GM21529 (cell line): ENCODE measurements around the gene TTLL12.

Experiments
- ATAC-seq: cut with Tn5 transposase; IDR thresholded peaks from one replicate; pipeline ENCODE4 v1.9.1; 2021; ENCODE audit not compliant: unreplicated experiment

TTLL12 gene

GRCh38 chr22:43174941-43175531 lies 11.9 kb downstream of the TTLL12 start:
- ATAC-seq, result no peak

DNA sequence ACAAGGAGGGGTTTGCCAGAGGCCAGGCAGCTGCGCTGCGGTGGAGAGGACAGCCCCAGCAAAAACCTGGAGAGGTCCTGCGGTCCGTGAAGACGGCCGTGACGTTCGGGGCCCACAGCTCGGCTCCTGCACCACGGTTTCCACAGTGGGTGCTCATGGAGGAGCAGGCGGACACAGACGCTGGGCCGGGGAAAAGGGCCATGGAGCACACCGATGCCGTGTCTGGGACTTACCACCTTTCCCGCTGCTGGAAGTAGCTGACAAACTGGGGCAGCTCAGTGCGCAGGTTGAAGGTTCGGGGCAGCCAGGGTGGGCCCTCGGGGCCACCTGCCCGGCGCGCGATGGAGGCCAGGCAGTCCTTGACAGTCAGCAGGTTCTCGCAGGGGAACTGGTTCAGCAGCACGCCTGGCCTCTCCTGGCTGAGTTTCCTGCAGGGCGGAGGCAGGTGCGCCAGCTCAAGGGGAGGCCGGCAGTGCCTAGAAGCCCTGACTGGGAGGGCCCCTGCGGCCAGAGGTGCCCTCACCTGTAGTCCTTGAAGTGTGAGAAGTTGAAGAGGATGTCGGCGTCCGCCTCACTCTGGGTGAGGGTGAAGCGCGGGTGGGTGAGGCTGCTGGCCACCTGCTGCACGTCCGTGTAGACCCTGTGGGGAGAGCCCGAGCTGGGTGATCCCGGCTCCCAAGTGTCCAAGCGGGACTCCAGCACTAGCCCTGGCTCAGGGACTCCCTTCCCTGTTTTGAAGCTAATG lies 12.8 kb downstream of the TTLL12 start:
- no peak for ATAC-seq

- ATAC-seq, result no peak
These were observed 13.4 kb downstream of the TTLL12 start for GRCh38 chr22:43173566-43173965.

DNA sequence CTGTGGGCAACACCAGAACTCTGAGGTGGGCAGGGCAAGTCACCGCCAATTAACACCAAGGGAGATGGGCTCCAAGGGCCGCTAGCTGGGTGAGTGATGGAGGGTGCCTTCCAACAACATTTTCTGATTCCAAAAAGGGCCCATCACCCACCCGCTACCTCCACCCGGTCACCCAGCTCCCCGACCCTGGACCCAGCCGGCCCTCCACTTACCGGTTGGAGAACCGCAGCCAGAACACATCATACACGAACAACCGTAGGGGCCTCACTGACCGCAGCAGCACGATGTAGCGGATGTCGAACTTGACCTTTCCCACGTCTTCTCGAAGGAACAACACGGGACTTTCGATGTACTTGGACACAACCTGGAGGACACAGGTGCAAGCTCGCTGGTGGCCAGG lies 14.7 kb downstream of the TTLL12 start:
- ATAC-seq, result no peak

GRCh38 chr22:43171607-43172006 lies 15.3 kb downstream of the TTLL12 start:
- no peak for ATAC-seq

DNA sequence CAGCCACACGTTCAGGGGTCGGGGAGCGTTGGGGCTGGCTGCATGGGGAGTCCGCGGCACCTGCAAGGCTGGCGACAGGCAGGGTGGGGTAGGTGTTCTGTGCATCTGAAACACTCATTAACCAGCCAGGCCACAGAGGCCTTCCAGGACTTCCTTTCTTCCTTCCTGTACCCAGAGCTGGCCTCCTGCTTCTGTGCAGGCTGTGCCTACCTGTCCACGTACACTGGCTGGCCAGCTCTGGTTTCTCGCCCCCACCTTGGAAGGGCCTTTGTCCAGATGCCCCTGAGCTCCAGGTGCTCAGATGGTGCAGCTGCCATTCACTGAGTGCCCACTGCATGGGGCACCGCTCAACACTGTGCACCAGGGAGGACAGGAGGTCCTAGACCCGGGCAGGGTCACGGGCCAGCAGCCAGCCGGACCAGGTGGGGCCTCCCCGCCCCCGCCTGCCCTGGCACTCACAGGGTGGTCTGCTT lies 15.9 kb downstream of the TTLL12 start:
- no peak for ATAC-seq

- no peak for ATAC-seq
These were observed 16.8 kb downstream of the TTLL12 start for GRCh38 chr22:43170131-43170480.

DNA sequence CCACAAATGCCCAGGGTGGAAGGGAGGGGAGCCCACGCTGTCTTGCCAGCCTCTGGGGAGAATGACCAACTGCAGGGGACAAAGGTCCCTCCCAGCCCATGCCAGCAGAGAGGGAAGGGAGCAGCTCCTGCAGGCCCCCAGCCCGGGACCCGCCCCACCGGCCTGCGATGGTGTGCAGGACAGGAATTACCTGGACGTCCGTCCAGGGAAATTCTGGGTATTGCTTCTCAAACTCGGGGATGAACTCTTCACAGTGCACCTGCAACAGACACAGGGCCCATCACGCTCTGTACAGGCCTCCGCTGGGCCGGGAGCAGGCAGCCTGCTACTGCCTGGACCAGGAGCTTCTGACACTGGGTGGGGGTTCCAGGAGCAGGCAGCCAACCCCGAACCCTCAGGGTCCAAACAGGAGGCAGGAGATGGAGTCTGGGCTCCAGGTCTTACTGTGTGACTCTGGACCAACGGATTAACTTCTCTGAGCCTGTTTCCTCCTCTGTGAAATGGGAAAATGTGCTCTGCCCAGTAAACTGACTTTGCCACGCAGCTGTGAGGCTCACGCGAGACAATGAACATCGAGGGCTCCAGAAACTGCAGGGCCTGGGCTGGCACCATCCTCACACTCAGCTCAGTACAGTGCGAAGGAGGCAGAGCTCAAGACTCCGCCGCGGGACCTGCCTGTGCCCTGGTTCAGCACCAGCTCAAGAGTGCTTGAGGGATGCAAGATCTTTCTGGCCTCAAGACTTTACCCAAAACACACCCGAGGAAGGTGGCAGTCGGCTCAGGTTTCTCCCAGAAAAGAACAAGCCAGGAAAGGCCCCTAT lies 17.4 kb downstream of the TTLL12 start:
- no peak for ATAC-seq

DNA sequence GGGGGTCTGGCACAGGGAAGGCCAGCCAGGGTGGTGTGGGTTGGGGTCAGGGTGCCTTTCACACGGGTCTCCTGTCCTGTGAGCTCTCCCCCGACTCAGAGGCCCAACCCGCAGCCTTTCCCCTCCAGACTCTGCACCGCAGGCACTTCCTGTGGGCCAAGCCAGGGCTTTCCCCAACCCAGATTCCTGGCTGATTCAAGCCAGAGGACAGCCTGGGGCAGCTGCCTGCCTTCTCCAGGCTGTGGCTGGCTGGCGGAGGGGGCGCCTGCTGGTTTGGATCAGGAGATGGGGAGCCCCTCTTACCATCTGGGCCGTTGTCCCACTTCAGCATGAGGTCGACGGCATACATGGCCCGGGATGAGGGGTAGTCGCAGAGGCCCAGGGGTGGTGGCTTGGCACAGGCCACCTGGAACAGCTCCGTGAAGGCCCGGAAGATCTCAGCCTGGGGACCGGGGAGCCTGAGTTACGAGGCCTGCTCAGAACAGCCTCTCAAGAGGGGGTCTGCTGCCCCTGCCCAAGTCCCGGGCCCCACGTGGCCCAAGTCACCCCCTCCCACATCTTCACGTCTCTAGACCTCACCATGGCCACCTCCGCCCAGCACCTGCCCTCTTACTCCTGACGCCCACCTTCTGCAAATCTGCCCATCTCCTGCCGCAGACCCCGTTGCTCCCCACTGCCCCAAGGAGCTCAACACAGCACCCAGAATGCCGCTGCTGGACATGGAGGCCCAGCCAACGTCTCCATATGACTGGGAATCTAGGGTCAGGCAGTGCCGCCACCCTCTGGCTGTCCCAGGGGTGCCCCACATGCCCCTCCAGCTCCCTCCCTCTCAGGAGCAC lies 18.2 kb downstream of the TTLL12 start:
- ATAC-seq, result no peak

DNA sequence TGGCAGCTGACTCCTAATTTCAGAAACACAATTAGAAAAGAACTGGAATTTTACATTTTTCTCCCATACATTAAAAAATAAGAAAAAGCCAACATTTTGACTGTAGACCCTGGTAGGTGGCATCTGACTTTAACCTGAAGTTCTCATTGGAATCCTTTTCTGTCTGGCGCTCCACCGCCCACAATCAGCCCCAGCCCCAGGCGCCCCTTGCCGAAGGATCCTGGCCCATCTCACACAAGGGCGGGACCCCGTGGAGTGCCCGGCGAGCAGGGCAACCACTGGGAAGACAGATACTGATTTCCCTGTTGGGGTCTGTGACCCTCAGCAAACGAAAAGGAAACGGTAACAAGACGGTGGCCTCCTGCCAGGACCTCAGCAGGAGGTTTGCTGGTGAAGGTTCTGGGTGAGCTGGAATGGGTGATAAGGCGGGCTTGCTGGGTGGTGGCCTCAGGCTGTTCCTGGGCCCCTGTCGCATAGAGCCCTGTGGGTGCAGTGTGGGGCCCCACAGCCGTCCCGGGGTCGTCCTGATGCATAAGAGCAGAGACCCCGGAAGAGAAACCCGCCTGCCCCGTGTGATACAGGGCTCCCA lies 19.8 kb downstream of the TTLL12 start:
- no peak for ATAC-seq

DNA sequence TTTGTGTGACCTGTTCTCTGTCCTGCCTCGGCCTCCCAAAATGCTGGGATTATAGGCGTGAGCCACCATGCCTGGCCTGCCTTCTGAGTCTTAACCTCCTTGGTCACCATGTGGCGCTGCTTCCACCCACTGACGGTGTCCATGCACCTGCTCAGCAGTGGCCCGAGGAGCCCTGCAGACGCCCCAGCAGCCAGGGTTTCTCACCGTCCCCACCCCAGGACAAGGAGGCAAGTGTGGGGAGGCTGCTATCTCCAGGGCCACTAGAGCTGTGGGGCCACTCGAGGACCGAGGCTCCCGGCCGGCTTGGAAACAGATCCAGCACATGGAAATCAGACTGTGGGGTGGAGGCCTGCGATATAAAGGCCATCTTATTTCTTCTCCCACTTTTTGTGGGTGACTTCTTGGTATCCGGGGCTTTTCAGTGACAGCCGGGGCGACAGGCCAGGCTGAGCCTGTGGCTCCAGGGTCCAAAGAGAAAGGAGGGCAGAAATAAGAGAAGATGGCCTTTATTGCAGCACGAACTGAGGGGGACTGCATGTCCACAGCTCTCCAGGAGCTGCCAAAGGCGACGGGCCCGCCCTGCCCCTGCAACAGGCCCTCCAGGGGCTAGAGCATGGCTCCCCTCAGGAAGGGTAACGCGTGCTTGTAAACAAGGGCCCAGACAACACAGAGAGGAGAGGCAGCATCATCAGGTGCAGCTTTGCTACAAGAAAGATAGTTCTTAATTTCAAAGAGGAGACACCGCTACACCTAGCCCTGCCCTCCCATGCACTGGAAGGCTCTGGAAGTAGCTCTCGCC lies 20.6 kb downstream of the TTLL12 start:
- ATAC-seq, result no peak

DNA sequence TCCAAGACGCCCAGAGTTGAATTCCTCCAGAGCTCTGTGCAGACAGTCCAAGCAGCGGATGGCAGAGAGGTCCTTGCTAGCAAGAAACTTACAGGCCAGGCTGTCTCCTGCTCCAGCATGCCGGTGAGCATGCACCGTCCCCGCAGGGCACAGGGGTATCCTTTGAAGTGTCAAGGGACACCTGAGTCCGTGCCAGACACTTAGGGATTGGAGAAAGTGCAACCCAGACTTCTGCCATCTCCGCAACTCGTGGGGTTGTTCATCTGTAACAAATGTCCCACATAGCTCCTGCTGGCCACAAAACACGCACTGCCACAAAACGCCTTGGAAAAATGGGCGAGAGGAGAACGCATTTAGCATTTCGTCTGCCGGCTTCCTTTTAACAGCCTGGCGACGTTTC lies 22.3 kb downstream of the TTLL12 start:
- ATAC-seq, result no peak

DNA sequence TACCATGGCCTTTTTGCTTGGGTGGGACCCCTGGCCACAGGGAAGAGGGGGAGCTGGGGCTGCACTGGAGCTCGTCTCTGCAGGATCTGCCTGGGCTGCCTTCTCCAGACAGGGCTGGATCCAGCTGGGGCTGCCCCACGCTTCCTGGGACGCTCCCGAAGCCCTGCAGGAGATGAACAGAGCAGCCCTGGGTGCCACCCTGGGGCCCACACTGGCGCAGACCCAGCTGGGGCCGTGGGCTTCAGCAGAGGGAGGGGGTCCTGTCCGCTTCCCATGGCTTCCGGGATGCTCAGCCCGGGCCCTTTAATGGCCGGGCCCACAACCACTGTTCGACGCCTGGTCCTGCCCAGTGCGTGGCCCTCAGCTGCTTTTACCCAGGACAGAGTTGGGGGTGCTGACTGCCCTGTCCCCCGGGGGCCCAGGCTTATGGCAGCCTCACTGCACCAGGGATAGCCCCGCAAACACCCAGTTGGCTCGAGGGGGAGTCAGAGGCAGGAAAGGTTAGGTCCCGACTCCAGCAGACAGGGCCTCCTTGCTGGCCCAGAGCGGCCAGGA lies 23.6 kb downstream of the TTLL12 start:
- no peak for ATAC-seq

- no peak for ATAC-seq
These were observed 24.4 kb downstream of the TTLL12 start for GRCh38 chr22:43162412-43163150.

DNA sequence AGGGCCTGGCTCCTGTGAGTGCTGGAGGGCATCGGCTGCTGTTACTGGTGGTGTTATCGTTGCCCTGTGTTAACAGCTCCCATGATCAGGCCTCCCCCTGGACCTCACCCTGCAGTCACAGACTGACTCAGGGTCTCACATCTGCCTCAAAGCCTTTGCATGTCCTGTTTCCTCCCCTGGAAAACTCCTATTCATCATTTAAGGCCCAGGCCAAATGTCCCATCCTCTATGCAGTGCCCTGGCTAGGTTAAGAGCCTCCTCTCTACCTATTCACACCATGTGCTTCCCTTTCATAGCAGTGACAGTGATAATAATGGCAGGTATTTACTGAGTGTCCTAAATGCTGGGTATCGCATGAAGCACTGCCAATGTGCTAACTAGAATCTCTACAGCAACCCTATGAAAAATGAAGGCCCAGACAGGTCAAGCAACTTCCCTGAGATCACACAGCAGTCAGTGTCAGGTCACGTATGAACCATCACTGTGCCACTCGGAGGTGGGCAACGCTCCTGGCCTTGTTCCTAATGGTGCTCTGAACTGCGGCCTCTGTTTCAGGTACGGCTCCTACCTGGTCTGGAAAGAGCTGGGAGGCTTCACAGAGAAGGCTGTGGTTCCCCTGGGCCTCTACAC lies 26.3 kb downstream of the TTLL12 start:
- ATAC-seq, result no peak

GRCh38 chr22:43159484-43160178 lies 27.3 kb downstream of the TTLL12 start:
- no peak for ATAC-seq

DNA sequence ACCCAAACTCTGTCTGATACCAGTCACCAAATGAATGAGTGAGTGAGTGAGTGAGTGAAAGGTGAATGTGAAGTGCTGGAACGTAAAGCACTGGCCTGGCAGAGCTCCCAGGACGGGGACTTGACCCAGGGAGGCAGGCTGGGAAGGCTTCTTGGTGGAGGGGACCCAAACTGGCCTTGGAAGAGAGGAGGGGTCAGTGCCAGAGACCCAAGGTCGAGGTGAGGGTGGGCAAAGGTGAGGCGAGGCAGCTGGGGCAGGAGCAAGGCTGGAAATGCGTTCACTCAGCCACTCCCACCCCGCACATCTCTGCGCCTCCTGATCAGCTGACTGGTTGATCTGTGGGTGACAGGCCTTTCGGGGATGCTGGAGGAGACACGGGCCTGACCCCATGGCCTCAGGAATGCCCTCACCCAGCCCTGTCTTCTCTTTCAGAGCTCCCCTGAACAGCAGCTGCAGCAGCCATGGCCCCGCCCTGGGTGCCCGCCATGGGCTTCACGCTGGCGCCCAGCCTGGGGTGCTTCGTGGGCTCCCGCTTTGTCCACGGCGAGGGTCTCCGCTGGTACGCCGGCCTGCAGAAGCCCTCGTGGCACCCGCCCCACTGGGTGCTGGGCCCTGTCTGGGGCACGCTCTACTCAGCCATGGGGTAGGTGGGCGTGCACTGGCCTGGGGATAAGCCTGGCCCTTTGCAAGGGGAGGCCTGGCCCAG lies 28.0 kb downstream of the TTLL12 start:
- ATAC-seq, result no peak
